Uterus (tissue), 2 donors: ENCODE results near the gene ASIP.

Experiments used
- POLR2A ChIP-seq, 2 donors: fragments of 450-650 bp; IDR thresholded peaks; one replicate each; pipeline ENCODE4 v1.6.1; 2016; ENCODE audit warnings: antibody characterized with exemption in 2 of 2, mild to moderate bottlenecking in 1 of 2, moderate library complexity in 1 of 2
- TF ChIP-seq, protein P1 (sequence below), 4 experiments: fragments of 200-600 bp in 2 of 4; fragments of 450-650 bp in 2 of 4; sonication (generic) in 2 of 4; IDR thresholded peaks; one replicate each; pipeline ENCODE4 v1.5.1; 2016 to 2019; ENCODE audit warnings: antibody characterized with exemption in 4 of 4, mild to moderate bottlenecking in 2 of 4, moderate library complexity in 1 of 4

DNA sequence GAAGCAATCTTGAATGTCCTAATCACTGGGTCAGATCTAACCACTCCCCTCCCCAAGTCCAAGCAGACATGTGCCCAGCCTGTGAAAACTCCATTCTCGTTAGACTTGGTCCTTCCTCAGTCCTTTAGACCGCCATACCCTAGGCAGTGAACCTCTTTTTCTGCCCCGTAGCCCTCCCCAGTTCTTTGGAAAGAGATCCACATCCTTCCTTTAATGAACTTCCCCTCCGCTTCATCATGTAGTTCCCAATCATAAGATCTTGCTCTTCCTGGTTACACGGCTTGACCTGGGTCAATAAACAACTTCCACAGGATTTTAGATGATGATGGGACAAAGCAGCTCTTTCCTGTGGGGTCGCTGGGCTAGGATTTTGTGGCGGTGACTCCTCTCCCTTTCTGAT, 52.4 kb downstream of the ASIP start:
- TF ChIP-seq, protein P1, sequence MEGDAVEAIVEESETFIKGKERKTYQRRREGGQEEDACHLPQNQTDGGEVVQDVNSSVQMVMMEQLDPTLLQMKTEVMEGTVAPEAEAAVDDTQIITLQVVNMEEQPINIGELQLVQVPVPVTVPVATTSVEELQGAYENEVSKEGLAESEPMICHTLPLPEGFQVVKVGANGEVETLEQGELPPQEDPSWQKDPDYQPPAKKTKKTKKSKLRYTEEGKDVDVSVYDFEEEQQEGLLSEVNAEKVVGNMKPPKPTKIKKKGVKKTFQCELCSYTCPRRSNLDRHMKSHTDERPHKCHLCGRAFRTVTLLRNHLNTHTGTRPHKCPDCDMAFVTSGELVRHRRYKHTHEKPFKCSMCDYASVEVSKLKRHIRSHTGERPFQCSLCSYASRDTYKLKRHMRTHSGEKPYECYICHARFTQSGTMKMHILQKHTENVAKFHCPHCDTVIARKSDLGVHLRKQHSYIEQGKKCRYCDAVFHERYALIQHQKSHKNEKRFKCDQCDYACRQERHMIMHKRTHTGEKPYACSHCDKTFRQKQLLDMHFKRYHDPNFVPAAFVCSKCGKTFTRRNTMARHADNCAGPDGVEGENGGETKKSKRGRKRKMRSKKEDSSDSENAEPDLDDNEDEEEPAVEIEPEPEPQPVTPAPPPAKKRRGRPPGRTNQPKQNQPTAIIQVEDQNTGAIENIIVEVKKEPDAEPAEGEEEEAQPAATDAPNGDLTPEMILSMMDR (IDR thresholded peaks at IDR 0.05), result no peak
- no peak for TF ChIP-seq POLR2A (IDR thresholded peaks at IDR 0.05)
